Fibroblast of the conjunctiva (primary cell): ENCODE results near the gene RPL32.
A peak's percentile ranks its signal among the peaks of the same experiment; 100 is the strongest.
"Not testable (repeated sequence)": the region's sequence is repeated elsewhere in the genome, so short reads cannot be mapped to it uniquely, and the experiment has no call there.

Experiments used
- DNase-seq: peaks from one replicate; pipeline ENCODE4 v3.0.0-alpha.2; 2010; ENCODE audit warnings: low read depth

Gene RPL32

DNA sequence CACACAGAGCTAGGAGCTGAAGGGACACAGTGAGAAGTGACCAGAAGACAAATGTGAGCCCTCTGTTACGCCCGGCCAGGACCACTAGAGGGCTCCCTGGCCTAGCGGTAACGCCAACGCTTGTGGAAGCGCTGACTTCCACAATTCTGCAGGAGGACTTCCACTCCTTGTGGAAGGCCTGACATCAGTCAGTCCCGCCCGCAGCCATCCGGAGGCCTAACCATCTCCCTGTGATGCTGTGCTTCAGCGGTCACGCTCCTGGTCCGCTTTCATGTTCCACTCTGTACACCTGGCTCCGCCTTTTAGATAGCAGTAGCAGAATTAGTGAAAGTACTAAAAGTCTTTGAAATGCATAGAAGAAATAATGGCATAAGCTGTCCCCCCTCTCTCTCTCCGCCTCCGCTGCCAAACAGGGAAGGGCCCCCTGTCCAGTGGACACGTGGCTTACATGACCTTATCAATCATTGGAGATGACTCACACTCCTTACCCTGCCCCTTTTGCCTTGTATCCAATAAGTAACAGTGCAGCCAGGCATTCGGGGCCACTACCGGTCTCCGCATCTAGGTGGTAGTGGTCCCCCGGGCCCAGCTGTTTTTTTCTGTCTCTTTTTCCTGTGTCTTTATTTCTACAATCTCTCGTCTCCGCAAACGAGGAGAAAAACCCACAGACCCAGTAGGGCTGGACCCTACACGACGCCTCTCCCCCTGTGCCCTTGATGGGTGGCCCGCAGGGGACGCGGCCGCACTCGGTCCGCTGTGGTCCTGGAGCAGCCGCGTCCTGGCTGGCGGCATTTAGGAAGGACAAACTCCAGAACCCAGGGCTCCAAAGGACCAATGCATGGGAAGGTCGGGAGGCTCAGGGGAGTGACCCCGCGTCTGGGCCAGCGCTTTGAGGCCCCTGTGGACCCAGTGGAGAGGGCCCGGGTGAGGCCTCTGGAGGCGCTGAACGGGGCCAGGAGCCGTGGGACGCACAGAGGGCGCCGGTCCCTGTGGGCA is 27.0 kb upstream of the RPL32 start:
- DNase-seq: peak; percentile 82

DNA sequence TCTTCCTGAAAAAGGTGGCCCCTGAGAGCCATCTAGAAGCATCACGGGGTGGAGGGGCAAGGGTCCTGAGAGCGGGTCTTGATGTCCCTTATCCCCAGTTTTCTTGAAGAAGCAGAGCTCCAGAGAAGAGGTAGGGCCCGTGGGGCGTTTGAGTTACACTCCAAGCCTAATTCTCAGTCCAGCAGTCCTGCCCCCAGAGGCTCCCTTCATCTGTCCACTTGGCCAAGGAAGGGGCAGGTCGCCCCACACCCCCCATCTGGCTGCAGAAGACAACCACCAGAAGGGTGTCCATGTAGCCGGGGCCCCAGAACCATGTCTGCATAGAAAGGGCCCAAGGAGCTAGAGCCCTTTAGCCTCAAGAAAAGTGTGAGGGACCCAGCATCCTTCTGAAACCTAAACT is 25.5 kb upstream of the RPL32 start:
- DNase-seq: no peak

DNA sequence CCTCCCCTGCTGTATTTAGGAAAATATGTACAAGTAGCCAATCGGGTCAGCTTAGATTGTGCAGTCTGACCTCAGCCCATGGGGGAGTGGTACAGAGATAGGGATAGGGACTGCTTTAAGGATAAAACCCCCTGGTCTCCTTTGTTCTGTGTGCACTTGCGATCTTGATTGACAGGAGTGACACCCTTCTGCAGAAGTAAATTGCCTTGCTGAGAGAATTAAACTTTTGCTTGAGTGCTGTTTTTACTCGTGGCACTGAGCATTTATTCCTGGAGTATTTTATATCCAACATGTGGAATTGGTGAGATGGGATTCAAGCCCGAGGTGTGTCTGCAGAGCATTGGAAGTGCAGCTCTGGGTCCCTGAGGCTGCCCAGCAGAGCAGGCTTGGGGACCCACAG is 23.9 kb upstream of the RPL32 start:
- no peak for DNase-seq

DNA sequence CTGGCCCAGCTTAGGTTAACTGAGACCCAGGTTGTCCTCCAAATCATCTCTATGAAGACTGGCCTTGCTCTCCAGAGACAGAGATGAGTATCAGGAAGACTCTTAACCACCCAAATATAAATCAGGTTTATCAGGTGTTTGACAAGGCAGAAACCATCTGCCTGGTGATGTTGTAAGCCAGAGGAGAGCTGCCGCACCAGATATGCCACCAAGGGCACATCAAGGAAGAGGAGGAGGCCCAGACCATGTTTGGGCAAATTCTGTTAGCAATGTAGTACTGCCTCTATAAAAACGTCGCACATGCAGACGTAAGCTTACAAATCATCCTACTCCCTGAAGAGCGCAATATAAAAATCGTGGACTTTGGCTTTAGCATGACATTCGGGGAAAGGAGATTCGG is 21.0 kb upstream of the RPL32 start:
- DNase-seq: no peak

DNA sequence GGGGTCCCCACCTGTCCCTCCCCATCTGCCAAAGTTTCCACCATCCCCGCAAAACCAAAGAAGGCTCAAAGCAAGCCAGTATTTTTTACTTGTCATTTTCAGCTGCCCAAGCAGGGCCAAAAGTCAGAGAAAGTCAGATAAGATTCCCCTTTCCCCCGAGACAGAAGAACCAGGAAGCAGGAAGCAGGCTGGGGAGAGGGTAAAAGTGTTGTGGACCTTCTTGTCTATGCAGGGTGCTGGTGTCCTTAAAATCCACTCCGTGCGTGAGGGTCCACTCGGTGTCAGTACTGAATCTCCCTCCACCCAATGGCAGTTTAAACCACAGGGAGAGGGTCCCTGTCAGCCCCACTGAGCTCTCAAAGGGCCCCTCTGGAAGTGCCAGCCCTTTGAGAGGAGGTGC is 20.2 kb upstream of the RPL32 start:
- DNase-seq: no peak

DNA sequence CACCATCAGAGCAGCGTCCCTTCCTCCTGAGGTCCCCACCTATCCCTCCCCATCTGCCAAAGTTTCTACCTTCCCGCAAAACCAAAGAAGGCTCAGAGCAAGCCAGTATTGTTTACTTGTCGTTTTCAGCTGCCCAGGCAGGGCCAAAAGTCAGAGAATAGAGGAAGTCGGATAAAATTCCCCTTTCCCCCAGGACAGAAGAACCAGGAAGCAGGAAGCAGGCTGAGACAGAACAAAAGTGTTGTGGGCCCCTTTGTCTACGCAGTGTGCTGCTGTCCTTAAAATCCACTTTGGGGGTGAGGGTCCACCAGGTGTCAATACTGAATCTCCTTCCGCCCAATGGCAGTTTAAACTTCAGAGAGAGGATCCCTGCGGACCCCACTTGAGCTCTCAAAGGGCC is 18.5 kb upstream of the RPL32 start:
- DNase-seq: no peak

DNA sequence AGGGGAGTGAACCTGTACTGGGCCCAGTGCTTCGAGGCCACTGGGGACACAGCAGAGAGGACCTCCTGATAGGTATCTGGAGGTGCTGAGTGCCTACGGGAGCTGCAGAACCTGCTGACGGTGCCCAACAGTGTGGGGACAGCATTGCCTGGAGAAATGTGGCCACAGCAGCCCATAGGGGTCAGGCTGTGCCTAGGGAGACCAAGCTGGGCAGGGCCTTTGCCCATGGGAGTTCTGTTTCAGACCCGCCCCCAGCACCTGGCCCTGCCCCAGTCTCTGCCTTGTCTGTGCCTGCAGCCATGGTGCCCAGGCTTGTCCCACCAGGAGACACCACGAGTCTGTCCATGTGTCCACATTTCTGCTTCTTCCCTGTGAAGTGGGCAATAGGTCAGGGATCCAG is 15.3 kb upstream of the RPL32 start:
- no peak for DNase-seq

DNA sequence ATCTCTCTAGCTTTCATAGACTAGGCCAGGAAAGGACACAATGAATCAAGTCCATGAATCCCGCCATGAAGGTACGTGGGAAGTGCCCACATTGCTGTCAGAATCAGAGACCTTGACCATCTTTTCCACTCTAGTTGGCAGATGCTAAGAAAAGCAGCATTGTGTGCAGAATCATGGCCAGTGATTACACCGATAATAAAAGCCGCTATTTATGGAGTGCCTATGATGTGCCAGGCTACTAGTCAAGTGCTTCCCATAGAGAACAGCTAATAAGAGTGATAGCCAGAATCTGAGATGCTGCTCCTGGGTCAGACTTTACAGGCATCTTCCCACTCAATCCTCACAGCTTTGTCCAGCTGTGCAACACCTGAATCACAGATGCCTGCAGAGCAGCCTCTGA is 13.2 kb upstream of the RPL32 start:
- DNase-seq: no peak

DNA sequence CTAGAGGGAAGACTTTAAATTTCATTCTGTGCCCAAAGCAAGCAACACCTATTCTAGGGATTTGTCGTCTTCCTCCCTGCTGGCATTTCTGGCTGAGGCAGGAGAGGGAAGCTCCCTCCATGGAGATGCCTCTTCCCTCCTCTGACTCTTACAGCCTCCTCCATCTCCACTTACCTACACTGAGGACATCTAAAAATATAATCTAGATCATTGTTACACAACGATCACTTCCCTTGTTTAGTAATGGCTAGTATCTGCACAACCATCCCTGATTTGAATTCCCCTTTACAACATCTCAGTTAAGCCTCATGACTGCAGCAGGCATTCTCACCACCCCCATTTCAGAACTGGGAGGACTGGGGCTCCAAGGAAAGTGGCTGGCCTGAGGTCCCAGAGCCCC is 12.5 kb upstream of the RPL32 start:
- not testable (repeated sequence) for DNase-seq

DNA sequence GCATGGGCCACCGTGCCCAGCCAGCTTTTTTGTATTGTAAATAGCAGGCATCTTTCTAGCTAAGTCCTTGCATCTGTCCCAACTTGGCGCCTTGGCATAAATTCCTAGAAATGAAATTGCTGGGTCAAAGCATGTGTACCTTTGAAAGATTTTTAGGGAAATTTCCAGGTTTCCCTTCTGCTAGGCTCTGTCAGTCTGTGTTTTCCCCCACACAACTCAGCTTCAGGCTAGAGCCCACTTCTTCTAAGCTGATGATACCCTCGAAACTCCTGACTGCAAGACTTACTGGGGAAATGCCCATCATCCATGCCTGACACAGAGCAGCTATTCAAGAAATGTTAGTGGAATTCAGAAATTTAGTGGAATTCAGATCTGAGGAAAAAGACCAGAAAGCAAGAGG is 10.8 kb upstream of the RPL32 start:
- no peak for DNase-seq

DNA sequence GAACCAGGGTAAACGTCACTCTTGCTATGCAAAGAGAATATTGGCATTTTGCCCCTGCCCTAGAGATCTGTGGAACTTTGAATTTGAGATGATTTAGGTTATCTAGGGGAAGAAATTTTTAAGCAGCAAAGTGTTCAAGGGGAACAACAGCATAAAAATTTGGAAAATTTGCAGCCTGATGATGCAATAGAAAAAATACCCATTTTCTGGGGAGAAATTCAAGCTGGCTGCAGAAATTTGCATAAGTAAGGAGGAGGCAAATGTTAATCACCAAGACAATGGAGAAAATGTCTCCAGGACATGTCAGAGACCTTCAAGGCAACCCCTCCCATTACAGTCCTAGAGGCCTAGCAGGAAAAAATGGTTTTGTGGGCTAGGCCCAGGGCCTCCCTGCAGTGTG is 4.4 kb upstream of the RPL32 start:
- DNase-seq: no peak

DNA sequence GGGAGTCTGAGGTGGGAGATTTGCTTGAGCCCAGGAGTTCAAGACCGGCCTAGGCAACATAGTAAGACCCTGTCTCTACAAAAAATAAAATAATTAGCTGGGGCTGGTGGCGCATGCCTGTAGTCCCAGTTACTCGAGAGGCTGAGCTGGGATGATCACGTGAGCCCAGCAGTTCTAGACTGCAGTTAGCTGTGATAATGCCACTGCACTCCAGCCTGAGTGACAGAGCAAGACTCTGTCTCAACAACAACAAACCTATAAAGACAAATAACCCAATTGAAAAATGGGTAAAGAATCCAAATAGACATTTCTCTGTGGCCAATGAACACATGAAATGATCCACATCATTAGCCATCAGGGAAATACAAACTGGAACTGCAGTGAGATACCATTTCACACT is 1.1 kb upstream of the RPL32 start:
- DNase-seq: no peak

DNA sequence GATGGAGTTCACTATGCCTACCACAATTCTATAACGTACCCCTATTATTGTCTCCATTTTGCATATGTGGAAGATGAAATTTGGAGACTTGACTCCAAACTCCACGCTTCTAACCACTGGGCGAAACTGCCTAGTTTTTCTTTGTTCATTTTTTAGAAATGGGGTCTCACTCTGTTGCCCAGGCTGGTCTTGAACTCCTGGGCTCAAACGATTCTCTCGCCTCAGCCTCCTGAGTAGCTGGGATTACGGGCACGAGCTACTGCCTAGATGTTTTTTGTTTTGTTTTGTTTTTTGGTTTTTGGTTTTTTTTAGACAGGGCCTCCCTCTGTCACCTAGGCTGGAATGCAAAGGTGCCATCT is 584 bp upstream of the RPL32 start:
- no peak for DNase-seq

DNA sequence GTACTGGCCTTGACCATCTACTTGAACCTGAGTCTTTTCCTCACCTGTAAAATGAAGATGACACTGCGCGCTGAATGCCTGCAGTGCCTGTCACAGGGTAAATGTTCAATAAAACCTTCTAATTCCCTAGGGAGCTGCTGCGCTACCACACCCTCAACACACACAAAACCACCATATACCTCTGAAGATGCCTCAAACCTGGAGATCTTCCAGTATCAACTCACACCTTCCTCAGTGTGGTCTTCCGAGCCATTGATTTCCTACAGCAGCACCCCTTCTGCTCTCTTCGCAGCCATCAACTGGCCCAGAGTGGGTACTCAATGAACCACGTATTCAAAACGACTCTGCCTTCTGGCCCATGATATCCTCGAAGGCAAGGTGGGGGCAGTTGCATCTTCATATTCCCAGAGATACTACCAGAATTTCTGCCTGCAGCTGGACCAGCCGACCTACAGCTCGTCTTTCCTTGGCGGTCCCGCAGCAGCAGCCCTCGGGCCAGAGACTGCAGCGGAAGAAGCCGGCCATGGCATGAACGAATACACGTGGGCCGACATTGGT is 695 bp downstream of the RPL32 start:
- DNase-seq: no peak

DNA sequence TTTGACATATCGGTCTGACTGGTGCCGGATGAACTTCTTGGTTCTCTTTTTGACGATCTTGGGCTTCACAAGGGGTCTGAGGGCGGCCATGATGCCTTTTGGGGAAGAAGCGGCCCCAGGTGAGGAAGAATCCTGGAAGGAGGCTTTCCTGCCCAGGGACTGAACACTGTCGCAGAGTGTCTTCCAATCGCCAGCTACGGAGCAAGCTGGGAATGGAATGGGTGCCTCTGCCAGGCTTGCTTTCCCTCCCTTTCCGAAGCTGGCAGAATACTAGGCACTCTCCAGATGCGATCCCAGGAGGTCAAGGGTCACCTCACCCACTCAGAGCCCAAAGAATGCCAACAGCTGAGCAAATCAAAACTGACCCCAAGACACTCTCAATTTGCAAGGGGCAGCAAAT is 1.2 kb downstream of the RPL32 start:
- DNase-seq: not testable (repeated sequence)

DNA sequence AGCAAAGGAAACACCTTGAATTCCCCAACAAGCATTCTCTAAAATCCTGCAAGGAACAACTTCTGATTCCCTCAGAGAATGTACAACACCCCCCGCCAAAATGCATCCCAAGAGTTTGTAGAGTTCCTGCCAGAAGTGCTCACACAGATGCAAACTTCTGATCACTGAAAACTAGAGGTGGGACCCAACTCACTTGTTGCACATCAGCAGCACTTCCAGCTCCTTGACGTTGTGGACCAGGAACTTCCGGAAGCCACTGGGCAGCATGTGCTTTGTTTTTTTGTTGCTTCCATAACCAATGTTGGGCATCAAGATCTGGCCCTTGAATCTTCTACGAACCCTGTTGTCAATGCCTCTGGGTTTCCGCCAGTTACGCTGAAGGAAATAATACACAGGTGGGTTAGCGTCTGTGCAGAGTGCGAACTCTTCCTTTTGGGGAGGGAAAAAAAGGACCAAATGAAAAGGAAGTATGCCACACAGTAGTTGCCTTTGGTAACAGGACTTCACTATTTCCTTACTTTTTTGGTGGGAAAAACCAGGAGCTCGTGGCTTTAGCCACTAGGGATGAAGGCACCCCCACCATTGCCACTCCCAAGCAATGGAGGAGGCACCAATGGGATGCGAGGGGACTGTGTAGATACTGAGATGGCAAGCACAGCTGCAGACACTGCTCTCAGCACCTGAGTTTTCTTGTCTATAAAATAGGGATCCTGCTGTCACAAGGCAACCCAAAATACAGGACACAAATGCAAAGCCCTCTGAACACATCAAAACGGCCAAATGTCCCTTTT is 2.0 kb downstream of the RPL32 start:
- DNase-seq: no peak

DNA sequence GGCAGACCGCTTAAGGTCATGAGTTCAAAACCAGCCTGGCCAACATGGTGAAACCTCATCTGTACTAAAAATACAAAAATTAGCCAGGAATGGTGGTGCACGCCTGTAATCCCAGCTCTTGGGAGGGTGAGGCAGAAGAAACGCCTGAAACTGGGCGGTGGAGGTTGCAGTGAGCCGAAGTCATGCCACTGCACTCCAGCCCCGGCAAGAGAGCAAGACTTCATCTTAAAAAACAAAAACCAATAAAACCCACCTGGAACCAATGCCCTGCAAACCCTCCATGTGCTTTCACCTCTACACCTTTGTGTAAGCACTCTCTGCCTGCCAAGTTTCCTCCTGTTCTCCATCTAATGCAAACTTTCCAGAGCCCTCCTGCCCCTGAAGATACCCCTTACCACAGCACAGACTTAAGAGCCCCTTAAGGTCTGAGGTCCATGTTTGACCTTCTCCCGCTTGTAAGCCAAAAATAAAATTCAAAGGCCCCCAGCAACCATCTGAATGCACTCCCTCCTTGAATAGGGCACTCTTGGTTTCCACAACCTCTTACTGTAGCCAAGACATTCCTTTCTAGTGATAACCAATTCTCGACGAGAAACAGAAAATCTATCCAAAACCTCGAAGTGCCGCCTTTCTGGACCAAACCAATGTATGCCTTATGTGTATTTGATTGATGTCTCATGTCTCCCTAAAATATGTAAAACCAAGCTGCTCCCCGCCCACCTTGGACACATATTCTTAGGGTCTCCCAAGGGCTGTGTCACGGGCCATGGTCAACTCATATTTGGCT is 3.0 kb downstream of the RPL32 start:
- DNase-seq: no peak

DNA sequence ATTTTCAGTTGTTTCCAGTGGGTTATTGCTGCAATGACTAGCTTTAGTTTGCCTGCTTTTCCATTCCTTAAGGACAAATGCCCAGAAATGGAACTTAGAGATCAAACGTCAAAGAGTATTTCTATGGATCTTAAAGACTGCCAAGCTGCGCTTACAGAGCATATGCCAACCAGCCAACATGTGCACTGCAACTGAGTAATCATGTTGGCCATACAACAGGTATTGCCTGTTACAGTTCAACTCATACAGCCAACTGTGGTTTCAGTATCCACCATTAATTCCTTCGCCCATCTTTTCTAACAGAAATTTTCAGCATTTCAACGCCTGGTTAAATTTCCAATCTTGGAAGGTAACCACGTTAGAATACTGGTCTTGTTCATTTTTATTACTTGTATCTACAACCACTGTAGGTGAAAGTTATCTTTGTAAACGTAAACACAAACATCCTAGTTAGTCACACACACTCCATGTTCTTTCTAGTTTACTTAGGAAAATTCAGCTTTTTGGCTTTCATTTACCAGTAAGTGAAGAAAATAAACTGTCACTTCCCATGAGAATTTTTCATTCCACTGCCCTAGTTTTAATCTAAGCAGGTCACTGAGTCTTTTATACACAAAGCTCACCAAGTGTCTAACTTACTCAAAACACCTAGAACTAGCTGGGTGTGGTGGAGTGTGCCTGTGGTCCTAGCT is 3.9 kb downstream of the RPL32 start:
- no peak for DNase-seq

DNA sequence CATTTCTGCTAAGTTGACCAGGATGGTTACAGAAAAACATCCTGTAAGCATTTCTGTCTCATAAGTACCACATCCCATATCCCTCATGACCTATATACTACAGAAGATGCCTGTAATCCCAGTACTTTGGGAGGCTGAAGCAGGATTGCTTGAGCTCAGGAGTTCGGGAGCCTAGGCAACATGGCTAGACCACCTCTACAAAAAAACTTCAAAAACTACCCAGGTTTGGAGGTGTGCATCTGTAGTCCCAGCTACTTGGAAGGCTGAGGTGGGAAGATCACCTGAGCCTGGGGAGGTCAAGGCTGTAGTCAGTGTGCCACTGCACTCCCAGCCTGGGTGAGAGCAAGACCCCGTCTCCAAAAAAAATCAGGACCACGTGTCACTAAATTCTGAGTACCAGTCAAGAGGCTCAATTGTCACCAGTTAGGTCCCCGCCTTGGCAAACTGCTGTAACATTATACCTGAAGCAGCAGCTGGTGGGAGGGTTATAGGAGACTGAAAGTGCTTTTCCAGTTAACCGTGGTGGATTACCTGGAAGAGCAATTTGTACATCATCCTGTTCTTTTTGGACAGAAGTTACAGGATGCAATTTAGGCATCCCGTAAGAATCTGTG is 6.2 kb downstream of the RPL32 start:
- no peak for DNase-seq

DNA sequence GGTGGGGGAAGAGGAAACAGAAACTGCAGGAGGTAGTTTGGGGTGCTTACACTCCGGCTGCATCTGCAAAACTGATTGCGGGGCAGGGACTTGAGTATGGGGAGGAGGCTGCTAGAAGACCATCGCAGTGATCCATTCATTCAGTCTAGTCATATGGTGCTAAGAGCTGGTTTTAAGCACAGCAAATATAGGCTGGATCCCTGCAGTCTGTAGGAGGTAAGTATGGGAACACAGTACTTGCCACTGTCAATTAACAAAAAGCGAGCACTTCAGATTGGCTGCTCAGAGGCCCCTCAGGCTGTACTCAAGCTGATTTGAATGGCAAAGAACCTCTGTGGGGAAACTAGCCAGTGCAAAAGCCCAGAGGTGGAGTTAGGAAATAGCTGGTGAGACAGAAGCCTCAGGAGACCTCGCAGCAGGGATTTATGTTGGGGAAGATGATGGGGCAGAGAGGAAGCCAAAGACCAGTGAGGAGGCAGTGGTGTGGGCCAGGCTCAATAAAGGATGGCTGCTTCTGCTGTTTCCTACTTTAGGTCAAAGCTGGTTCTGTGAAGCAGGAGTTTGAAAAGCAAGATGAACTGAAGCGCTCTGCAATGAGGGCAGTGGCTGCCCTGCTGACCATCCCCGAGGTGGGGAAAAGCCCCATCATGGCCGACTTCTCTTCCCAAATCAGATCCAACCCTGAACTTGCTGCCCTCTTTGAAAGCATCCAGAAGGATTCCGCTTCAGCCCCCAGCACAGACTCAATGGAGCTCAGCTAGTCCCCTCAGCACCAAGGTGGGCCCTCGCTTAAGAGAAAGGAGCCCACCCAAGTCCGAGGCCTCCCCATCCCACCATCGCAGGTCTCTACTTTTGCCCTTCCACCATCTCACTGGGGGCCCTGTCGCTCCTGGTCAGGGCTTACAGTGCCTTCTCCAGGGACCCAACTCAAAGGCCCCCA is 7.9 kb downstream of the RPL32 start:
- no peak for DNase-seq
